Measurements from ENCODE around the gene SPACA6. TPM values are rescaled to one million over a fixed set of nuclear protein-coding genes. Genes with fewer than 3 reads are reported as not detected.

The SPACA6 gene
- total RNA-seq, 1 experiment from 2014 or later: 13.3 TPM

DNA sequence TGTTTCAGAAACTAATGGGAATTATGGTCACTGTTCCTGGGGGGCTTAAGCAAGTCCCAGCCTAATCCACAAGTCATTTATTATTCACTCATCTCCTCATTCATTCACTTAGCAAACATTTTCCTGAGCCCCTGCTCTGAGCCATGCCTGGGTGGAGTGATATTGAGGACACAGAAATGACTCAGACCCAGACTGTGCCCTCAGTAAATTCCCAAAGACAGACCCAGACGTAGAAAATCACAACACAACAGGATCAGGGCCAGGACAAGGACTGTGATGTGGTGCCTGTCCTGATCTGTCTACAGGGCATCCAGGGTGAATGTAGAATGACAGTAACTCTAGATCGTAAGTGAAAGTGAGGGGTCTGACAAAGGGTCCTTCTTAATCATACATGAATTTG lies 7.0 kb upstream of the SPACA6 start:
- Mint-ChIP-seq H3K27ac (no peak overlapping the region), H3K9me3 (peaks cover 34% of the 10 kb centered on the region), H3K27me3 (ENCODE audit: low read depth) (peaks cover 8% of the 10 kb centered on the region), H3K4me3 (no peak overlapping the region), H3K4me1 (peaks cover 18% of the 10 kb centered on the region), H3K36me3 (peaks cover 12% of the 10 kb centered on the region)
- ATAC-seq (no peak), DNase-seq (ENCODE audit: low spot score) (no peak)
- CTCF ChIA-PET: no interaction called here
- POLR2A ChIA-PET: no interaction called here
- TF ChIP-seq KAT7 (CRISPR knock-in tag; IDR thresholded peaks at IDR 0.05; ENCODE audit: borderline replicate concordance) (no peak), E2F1 (CRISPR knock-in tag; IDR thresholded peaks at IDR 0.05) (no peak), JAZF1 (CRISPR knock-in tag; IDR thresholded peaks at IDR 0.05) (no peak)

DNA sequence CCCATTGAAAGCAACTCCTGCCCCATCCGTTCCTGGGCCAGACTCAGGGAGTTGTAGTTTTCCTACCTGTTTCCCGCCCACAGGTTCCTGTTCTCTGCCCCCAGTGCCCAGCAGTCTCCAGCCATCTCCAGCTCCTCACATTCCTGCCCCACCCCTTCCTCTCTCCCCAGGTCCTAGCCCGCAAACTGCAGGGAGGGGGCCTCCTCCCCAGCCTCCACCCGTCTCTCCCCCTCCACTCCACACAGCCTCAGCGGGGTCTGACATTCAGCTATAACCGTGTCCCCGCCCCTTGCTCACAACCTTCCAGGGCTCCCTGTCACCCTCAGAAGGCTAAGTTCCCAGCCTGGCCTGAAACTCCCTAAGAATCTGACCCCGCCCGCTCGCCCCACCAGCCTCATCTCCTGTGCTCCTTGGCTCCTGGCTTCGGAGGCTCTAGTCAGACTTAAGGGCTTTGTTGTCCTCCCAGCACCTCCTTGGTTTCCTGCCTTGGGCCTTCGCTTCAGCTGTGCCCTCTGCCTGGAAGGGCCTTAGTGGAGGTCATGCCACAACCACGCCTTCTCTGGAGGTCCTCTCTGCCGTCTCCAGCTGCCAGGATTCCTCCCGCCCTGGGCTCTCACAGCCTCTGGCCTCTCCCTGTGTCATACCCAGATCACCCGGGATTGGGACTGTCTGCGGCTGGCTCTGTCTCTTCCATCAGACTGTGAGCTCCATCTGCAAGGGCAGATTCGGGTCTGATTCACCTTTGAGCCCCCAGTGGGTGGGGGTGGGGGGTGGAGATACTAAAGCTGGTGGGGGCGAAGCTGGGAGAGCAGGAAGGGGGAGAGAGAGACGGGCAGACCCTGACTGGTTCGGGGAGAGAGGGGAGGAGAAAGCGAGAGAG lies 5.1 kb upstream of the SPACA6 start:
- DNase-seq (ENCODE audit: low spot score): peak; percentile 64
- CTCF ChIA-PET: interaction anchor here (0.8 to 4.1 kb wide), 10 partner anchors 9 to 530 kb away, joined by 3 to 29 read pairs (median 5); no protein-coding TSS in a partner anchor
- POLR2A ChIA-PET: interaction anchor here (1.7 to 2.3 kb wide), 2 partner anchors 15 to 320 kb away, joined by 5 to 17 read pairs; no protein-coding TSS in a partner anchor
- peaks cover 8% of the 10 kb centered on the region for H3K27me3 Mint-ChIP-seq (ENCODE audit: low read depth)
- peaks cover 29% of the 10 kb centered on the region for H3K9me3 Mint-ChIP-seq
- H3K27ac Mint-ChIP-seq: peak overlapping the region; percentile 80
- H3K36me3 Mint-ChIP-seq: peaks cover 12% of the 10 kb centered on the region
- peaks cover 31% of the 10 kb centered on the region for H3K4me1 Mint-ChIP-seq
- no peak for TF ChIP-seq ZBTB21 (CRISPR knock-in tag; IDR thresholded peaks at IDR 0.05; ENCODE audit: borderline replicate concordance)
- TF ChIP-seq ZNF281 (CRISPR knock-in tag; IDR thresholded peaks at IDR 0.05): no peak
- TF ChIP-seq EMX1 (CRISPR knock-in tag; IDR thresholded peaks at IDR 0.05): no peak
- TF ChIP-seq, protein P1, sequence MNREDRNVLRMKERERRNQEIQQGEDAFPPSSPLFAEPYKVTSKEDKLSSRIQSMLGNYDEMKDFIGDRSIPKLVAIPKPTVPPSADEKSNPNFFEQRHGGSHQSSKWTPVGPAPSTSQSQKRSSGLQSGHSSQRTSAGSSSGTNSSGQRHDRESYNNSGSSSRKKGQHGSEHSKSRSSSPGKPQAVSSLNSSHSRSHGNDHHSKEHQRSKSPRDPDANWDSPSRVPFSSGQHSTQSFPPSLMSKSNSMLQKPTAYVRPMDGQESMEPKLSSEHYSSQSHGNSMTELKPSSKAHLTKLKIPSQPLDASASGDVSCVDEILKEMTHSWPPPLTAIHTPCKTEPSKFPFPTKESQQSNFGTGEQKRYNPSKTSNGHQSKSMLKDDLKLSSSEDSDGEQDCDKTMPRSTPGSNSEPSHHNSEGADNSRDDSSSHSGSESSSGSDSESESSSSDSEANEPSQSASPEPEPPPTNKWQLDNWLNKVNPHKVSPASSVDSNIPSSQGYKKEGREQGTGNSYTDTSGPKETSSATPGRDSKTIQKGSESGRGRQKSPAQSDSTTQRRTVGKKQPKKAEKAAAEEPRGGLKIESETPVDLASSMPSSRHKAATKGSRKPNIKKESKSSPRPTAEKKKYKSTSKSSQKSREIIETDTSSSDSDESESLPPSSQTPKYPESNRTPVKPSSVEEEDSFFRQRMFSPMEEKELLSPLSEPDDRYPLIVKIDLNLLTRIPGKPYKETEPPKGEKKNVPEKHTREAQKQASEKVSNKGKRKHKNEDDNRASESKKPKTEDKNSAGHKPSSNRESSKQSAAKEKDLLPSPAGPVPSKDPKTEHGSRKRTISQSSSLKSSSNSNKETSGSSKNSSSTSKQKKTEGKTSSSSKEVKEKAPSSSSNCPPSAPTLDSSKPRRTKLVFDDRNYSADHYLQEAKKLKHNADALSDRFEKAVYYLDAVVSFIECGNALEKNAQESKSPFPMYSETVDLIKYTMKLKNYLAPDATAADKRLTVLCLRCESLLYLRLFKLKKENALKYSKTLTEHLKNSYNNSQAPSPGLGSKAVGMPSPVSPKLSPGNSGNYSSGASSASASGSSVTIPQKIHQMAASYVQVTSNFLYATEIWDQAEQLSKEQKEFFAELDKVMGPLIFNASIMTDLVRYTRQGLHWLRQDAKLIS (CRISPR knock-in tag; IDR thresholded peaks at IDR 0.05; ENCODE audit: borderline replicate concordance): no peak
- TF ChIP-seq, protein P2, sequence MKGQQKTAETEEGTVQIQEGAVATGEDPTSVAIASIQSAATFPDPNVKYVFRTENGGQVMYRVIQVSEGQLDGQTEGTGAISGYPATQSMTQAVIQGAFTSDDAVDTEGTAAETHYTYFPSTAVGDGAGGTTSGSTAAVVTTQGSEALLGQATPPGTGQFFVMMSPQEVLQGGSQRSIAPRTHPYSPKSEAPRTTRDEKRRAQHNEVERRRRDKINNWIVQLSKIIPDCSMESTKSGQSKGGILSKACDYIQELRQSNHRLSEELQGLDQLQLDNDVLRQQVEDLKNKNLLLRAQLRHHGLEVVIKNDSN (CRISPR knock-in tag; IDR thresholded peaks at IDR 0.05): no peak
- peak; percentile 28; the same call in 1 of the 2 replicates for TF ChIP-seq ZNF263 (CRISPR knock-in tag; IDR thresholded peaks at IDR 0.05; ENCODE audit: low read depth)
- no peak for TF ChIP-seq RORB (CRISPR knock-in tag; IDR thresholded peaks at IDR 0.05)
- TF ChIP-seq, protein P3, sequence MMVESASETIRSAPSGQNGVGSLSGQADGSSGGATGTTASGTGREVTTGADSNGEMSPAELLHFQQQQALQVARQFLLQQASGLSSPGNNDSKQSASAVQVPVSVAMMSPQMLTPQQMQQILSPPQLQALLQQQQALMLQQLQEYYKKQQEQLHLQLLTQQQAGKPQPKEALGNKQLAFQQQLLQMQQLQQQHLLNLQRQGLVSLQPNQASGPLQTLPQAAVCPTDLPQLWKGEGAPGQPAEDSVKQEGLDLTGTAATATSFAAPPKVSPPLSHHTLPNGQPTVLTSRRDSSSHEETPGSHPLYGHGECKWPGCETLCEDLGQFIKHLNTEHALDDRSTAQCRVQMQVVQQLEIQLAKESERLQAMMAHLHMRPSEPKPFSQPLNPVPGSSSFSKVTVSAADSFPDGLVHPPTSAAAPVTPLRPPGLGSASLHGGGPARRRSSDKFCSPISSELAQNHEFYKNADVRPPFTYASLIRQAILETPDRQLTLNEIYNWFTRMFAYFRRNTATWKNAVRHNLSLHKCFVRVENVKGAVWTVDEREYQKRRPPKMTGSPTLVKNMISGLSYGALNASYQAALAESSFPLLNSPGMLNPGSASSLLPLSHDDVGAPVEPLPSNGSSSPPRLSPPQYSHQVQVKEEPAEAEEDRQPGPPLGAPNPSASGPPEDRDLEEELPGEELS (CRISPR knock-in tag; IDR thresholded peaks at IDR 0.05): 0 out of 2 replicates have a peak, but pooled peaks have one; percentile 9
- TF ChIP-seq GTF2I (CRISPR knock-in tag; conservative IDR thresholded peaks at IDR 0.05): no peak
- H3K4me3 Mint-ChIP-seq: peak overlapping the region; percentile 86
- peak; percentile 51 for ATAC-seq

Data from WTC11 (cell line).